ENCODE data around the gene TRIM41. TPM values are rescaled to one million over a fixed set of nuclear protein-coding genes. Genes with fewer than 3 reads are reported as not detected.
A peak's percentile ranks its signal among the peaks of the same experiment; 100 is the strongest.
"Not testable (repeated sequence)": the region's sequence is repeated elsewhere in the genome, so short reads cannot be mapped to it uniquely, and the experiment has no call there.

TRIM41 gene
- polyA plus RNA-seq, 1 donor (not counting 4 experiments of a cell fraction or from before 2014, with no cell fraction given): 13.4 TPM

- H2AFZ ChIP-seq (ENCODE audit: control insufficient read depth, low read length); H3K79me2 ChIP-seq (ENCODE audit: control insufficient read depth, insufficient read depth, low read length); H3K9ac ChIP-seq (ENCODE audit: control insufficient read depth, extremely low read depth, insufficient read depth, low read length); H3K9me3 ChIP-seq (ENCODE audit: control insufficient read depth, low read depth, low read length); DNase-seq (ENCODE audit: low read depth, low spot score); H3K4me1 ChIP-seq (ENCODE audit: control insufficient read depth, extremely low read depth, insufficient read depth, low read length); H3K36me3 ChIP-seq (ENCODE audit: control insufficient read depth in 2 of 2, extremely low read depth in 1 of 2, insufficient read depth in 2 of 2, low read length in 2 of 2); H3K27ac ChIP-seq (ENCODE audit: control insufficient read depth, insufficient read depth, low read length); H4K20me1 ChIP-seq (ENCODE audit: control insufficient read depth, extremely low read depth, insufficient read depth, low read length); dilution Hi-C loops (cut with MboI; ENCODE audit: extremely low pct_ligation_motif_present, low sequenced_read_pairs); H3K27me3 ChIP-seq (ENCODE audit: control insufficient read depth, extremely low read depth, insufficient read depth, low read length); H3K4me2 ChIP-seq (ENCODE audit: control insufficient read depth, extremely low read depth, insufficient read depth, low read depth, low read length); H3K9me1 ChIP-seq (ENCODE audit: control insufficient read depth, extremely low read depth, insufficient read depth, low read length); H3K4me3 ChIP-seq (ENCODE audit: control insufficient read depth in 2 of 3, extremely low read depth in 1 of 3, insufficient read depth in 2 of 3, low read depth in 1 of 3, low read length in 3 of 3); FAIRE-seq: not testable (repeated sequence)
- peak in 1 of 3 experiments; percentile 10 for TF ChIP-seq CTCF (optimal IDR thresholded peaks at IDR 0.05 in 1 of 3, IDR thresholded peaks at IDR 0.05 in 1 of 3, conservative IDR thresholded peaks at IDR 0.05 in 1 of 3; ENCODE audit: extremely low read depth in 1 of 3, insufficient read depth in 2 of 3, low read length in 3 of 3)
Observed at GRCh38 chr5:181267291-181267904, 44.3 kb downstream of the TRIM41 start.

DNA sequence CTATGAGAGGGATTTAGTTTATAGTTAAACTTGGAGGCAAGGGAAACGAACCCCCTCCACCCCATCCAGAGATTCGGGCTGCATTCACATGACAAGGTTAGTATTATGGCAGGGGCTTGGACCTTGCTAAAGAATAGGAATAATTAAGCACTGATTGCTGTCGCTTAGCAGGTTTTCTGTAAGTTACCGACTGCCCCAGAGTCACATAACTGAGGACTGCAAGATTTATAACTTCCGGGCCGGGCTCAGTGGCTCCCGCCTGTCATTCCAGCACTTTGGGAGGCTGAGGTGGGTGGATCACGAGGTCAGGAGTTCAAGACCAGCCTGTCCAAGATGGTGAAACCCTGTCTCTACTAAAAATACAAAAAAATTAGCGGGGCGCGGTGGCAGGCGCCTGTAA is 44.8 kb downstream of the TRIM41 start:
- H3K27ac ChIP-seq (ENCODE audit: control insufficient read depth, insufficient read depth, low read length); H3K9me1 ChIP-seq (ENCODE audit: control insufficient read depth, extremely low read depth, insufficient read depth, low read length); H3K9me3 ChIP-seq (ENCODE audit: control insufficient read depth, low read depth, low read length); H3K9ac ChIP-seq (ENCODE audit: control insufficient read depth, extremely low read depth, insufficient read depth, low read length); dilution Hi-C loops (cut with MboI; ENCODE audit: extremely low pct_ligation_motif_present, low sequenced_read_pairs); H3K36me3 ChIP-seq (ENCODE audit: control insufficient read depth in 2 of 2, extremely low read depth in 1 of 2, insufficient read depth in 2 of 2, low read length in 2 of 2); H3K79me2 ChIP-seq (ENCODE audit: control insufficient read depth, insufficient read depth, low read length); FAIRE-seq; H4K20me1 ChIP-seq (ENCODE audit: control insufficient read depth, extremely low read depth, insufficient read depth, low read length); H3K4me2 ChIP-seq (ENCODE audit: control insufficient read depth, extremely low read depth, insufficient read depth, low read depth, low read length); DNase-seq (ENCODE audit: low read depth, low spot score); H3K27me3 ChIP-seq (ENCODE audit: control insufficient read depth, extremely low read depth, insufficient read depth, low read length); H3K4me1 ChIP-seq (ENCODE audit: control insufficient read depth, extremely low read depth, insufficient read depth, low read length); H2AFZ ChIP-seq (ENCODE audit: control insufficient read depth, low read length); H3K4me3 ChIP-seq (ENCODE audit: control insufficient read depth in 2 of 3, extremely low read depth in 1 of 3, insufficient read depth in 2 of 3, low read depth in 1 of 3, low read length in 3 of 3): not testable (repeated sequence)

DNA sequence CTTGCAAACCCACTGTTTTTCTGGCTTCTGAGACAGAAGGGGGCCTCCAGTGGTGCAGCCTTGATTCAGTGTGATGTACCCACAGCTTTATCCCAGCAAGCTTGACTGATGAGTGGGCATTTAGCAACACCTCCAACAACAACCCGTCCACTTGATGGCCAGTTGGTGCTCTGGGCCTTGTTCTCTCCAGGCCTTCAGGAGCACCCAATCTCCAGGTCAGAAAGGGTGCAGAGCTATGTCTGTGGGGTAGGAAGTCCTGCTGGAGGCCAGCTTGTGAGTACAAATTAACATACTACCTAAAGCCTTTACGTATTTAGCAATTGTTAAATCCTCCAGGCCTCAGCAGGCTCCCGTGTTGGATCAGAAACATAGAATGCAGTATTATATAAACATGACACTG is 48.0 kb downstream of the TRIM41 start:
- Histone ChIP-seq H2AFZ (ENCODE audit: control insufficient read depth, low read length) (no peak overlapping the region), H3K36me3 (ENCODE audit: control insufficient read depth in 2 of 2, extremely low read depth in 1 of 2, insufficient read depth in 2 of 2, low read length in 2 of 2) (no peaks in the 10 kb centered on the region), H3K4me3 (ENCODE audit: control insufficient read depth in 2 of 3, extremely low read depth in 1 of 3, insufficient read depth in 2 of 3, low read depth in 1 of 3, low read length in 3 of 3) (no peak overlapping the region), H3K27me3 (ENCODE audit: control insufficient read depth, extremely low read depth, insufficient read depth, low read length) (no peaks in the 10 kb centered on the region), H3K4me2 (ENCODE audit: control insufficient read depth, extremely low read depth, insufficient read depth, low read depth, low read length) (no peak overlapping the region), H3K4me1 (ENCODE audit: control insufficient read depth, extremely low read depth, insufficient read depth, low read length) (no peaks in the 10 kb centered on the region), H4K20me1 (ENCODE audit: control insufficient read depth, extremely low read depth, insufficient read depth, low read length) (no peaks in the 10 kb centered on the region), H3K27ac (ENCODE audit: control insufficient read depth, insufficient read depth, low read length) (no peak overlapping the region), H3K9me3 (ENCODE audit: control insufficient read depth, low read depth, low read length) (no peaks in the 10 kb centered on the region), H3K9ac (ENCODE audit: control insufficient read depth, extremely low read depth, insufficient read depth, low read length) (no peak overlapping the region), H3K79me2 (ENCODE audit: control insufficient read depth, insufficient read depth, low read length) (no peaks in the 10 kb centered on the region), H3K9me1 (ENCODE audit: control insufficient read depth, extremely low read depth, insufficient read depth, low read length) (no peaks in the 10 kb centered on the region)
- dilution Hi-C loops (cut with MboI; ENCODE audit: extremely low pct_ligation_motif_present, low sequenced_read_pairs): no loop called here
- DNase-seq (ENCODE audit: low read depth, low spot score): no peak
- no peak for FAIRE-seq
- no peak for TF ChIP-seq EZH2 (IDR thresholded peaks at IDR 0.05; ENCODE audit: low read length)
- no peak for TF ChIP-seq CTCF (optimal IDR thresholded peaks at IDR 0.05 in 1 of 3, IDR thresholded peaks at IDR 0.05 in 1 of 3, conservative IDR thresholded peaks at IDR 0.05 in 1 of 3; ENCODE audit: extremely low read depth in 1 of 3, insufficient read depth in 2 of 3, low read length in 3 of 3)

GRCh38 chr5:181273433-181273744 is 50.3 kb downstream of the TRIM41 start:
- H2AFZ ChIP-seq (ENCODE audit: control insufficient read depth, low read length); dilution Hi-C loops (cut with MboI; ENCODE audit: extremely low pct_ligation_motif_present, low sequenced_read_pairs); H3K9me3 ChIP-seq (ENCODE audit: control insufficient read depth, low read depth, low read length); H3K27ac ChIP-seq (ENCODE audit: control insufficient read depth, insufficient read depth, low read length); H3K4me3 ChIP-seq (ENCODE audit: control insufficient read depth in 2 of 3, extremely low read depth in 1 of 3, insufficient read depth in 2 of 3, low read depth in 1 of 3, low read length in 3 of 3); FAIRE-seq; DNase-seq (ENCODE audit: low read depth, low spot score); H4K20me1 ChIP-seq (ENCODE audit: control insufficient read depth, extremely low read depth, insufficient read depth, low read length); H3K9ac ChIP-seq (ENCODE audit: control insufficient read depth, extremely low read depth, insufficient read depth, low read length); H3K9me1 ChIP-seq (ENCODE audit: control insufficient read depth, extremely low read depth, insufficient read depth, low read length); H3K4me1 ChIP-seq (ENCODE audit: control insufficient read depth, extremely low read depth, insufficient read depth, low read length); H3K4me2 ChIP-seq (ENCODE audit: control insufficient read depth, extremely low read depth, insufficient read depth, low read depth, low read length); H3K36me3 ChIP-seq (ENCODE audit: control insufficient read depth in 2 of 2, extremely low read depth in 1 of 2, insufficient read depth in 2 of 2, low read length in 2 of 2); H3K27me3 ChIP-seq (ENCODE audit: control insufficient read depth, extremely low read depth, insufficient read depth, low read length); H3K79me2 ChIP-seq (ENCODE audit: control insufficient read depth, insufficient read depth, low read length): not testable (repeated sequence)

Measured in keratinocyte (primary cell).